ENCODE results near the gene CLTB.

CLTB gene

GRCh38 chr5:176401281-176402205 lies 14.8 kb downstream of the CLTB start:
- DNase-seq (ENCODE audit: low read depth) = no peak

DNA sequence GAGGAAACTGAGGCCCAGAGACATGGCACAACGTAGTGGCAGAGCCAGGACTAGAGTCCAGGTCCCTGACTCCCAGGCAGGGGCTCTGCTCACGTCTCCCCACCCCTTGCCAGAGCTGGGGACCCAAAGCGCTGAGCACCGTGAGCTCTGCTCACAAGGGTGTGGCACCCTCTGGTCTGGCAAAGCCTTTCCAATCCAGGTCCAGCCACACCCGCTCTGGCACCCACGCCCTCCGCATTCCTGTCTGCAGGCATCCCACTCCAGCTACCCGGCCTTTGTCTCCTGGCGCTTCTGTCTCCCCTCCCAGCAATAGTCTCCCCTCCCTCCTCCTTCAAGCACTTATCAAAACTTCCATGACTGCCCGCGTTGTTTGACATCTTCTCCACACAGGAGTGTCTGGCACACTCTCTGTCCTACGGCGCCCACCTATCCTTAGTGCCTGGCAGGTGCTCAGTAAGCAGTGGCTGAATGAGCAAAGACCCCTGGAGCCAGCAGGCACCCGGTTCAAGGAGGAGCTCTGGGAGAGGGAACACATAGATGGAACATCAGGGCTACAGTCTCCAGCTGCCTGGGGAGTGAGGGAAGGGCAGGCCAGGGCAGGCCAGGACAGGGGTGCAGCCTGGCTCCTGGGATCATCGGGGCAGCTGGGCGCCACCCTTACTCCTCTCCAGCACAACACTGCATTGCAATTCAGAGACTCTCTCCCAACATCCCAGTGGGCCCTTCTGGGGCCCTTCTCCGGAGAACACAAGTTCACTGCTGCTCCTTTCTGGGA lies 15.8 kb downstream of the CLTB start:
- no peak for DNase-seq (ENCODE audit: low read depth)

GRCh38 chr5:176397736-176398420 lies 18.5 kb downstream of the CLTB start:
- no peak for DNase-seq (ENCODE audit: low read depth)

GRCh38 chr5:176396330-176396729 lies 20.0 kb downstream of the CLTB start:
- no peak for DNase-seq (ENCODE audit: low read depth)

DNA sequence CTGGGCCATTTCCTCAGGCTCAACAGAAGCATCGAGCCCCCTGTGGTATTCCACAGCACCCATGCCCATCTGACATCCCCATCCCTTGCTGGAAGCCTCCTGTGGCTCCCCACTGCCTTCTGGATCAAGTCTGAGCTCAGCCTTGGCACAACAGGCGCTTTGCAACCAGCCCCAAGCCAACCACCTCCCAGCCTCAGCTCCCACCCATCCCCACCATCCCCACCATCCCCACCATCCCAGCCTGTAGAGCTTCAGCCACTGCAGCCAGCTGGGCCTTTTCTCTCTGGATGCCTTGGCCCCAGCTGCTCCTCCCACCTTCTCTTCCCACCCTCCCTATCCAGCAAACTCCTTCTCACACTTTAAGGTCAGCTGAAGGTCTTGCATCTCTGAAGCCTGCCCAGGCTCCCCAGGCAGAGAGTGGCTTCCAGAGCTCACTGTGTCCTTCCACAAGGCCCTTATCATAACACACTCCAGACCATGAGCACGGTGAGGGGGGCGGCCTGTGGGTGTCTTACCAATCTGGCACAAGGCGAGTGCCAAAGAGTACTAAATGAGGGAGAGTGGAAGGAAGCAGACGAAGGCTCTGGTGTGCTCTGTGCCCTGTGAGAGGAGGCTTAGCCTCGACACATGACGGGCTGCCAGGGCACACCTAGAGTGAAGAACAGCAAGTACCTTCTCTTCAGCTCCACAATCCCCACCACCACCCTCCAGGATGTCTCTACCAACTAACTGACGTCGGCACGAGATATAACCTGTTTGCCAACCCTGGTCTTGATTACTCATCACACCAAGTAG lies 21.3 kb downstream of the CLTB start:
- no peak for DNase-seq (ENCODE audit: low read depth)

- no peak for DNase-seq (ENCODE audit: low read depth)
These were observed 22.2 kb downstream of the CLTB start for GRCh38 chr5:176394096-176394495.

DNA sequence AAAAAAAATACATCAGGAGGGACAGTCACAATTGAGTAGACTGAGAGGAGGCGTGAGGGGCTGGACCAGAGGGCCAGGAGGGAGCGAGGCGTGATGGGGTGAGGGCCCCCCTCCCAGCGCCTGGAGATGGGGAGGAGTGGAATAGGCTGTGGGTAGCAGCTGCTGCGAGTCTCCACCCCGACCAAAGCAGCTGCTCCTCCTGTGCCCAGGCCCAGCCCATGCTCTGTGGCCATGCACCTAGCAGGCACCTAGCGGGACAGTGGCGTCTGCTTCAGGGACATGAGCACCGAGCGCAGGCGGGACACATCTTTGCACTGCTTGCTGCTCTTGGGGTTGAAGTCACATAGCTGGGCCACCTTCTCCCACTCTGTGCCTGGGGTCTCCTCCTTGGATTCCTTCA lies 23.8 kb downstream of the CLTB start:
- no peak for DNase-seq (ENCODE audit: low read depth)

- no peak for DNase-seq (ENCODE audit: low read depth)
These were observed 24.3 kb downstream of the CLTB start for GRCh38 chr5:176391999-176392398.

GRCh38 chr5:176391479-176391878 lies 24.9 kb downstream of the CLTB start:
- DNase-seq (ENCODE audit: low read depth) = no peak

GRCh38 chr5:176389135-176390123 lies 26.9 kb downstream of the CLTB start:
- no peak for DNase-seq (ENCODE audit: low read depth)

GRCh38 chr5:176388444-176389134 lies 27.8 kb downstream of the CLTB start, which contains the start of the genes HIGD2A and NOP16:
Gene HIGD2A (plus strand): TSS chr5:176388751. CDS start chr5:176388820, 69 bp downstream.
Gene NOP16 (minus strand): TSS chr5:176388598. CDS start chr5:176388539, 59 bp downstream.
- DNase-seq (ENCODE audit: low read depth) = peak; percentile 98

- DNase-seq (ENCODE audit: low read depth) = no peak
These were observed 28.3 kb downstream of the CLTB start for GRCh38 chr5:176388003-176388443.

GRCh38 chr5:176387384-176387925 lies 28.9 kb downstream of the CLTB start:
- DNase-seq (ENCODE audit: low read depth) = no peak

GRCh38 chr5:176386491-176386890 lies 29.8 kb downstream of the CLTB start:
- no peak for DNase-seq (ENCODE audit: low read depth)

- no peak for DNase-seq (ENCODE audit: low read depth)
These were observed 31.3 kb downstream of the CLTB start for GRCh38 chr5:176384991-176385390.

- DNase-seq (ENCODE audit: low read depth) = no peak
These were observed 31.9 kb downstream of the CLTB start for GRCh38 chr5:176384366-176384930.

GRCh38 chr5:176383961-176384360 lies 32.4 kb downstream of the CLTB start:
- DNase-seq (ENCODE audit: low read depth) = no peak

- DNase-seq (ENCODE audit: low read depth) = no peak
These were observed 33.0 kb downstream of the CLTB start for GRCh38 chr5:176383248-176383905.

Data from fibroblast of the conjunctiva (primary cell).